K562 (cell line): Measurements from ENCODE around the gene HELT.

ENCODE experiments used
- NFXL1 ChIP-seq: fragments of 450-650 bp; formaldehyde crosslinking; IDR thresholded peaks from 2 replicates; pipeline ENCODE4 v1.4.0; 2021; ENCODE audit warnings: mild to moderate bottlenecking
- POLR2AphosphoS5 ChIP-seq: IDR thresholded peaks from 2 replicates; pipeline ENCODE4 v1.6.1; 2011; ENCODE audit warnings: mild to moderate bottlenecking, low read depth, low read length, moderate library complexity; ENCODE audit not compliant: control insufficient read depth, insufficient read depth
- ZNF354B ChIP-seq: fragments of 250-450 bp; sonication (Bioruptor Pico); IDR thresholded peaks from 2 replicates; pipeline ENCODE4 v1.4.0; 2020
- TF ChIP-seq, protein P1 (sequence below), 3 experiments: fragments of 200-800 bp in 1 of 3; sonication (Bioruptor generic) in 1 of 3; sonication (generic) in 1 of 3; formaldehyde crosslinking in 1 of 3; IDR thresholded peaks; 2 replicates each; pipeline versions ENCODE4 v1.6.1 to v1.8.0; 2016 to 2022; ENCODE audit warnings: mild to moderate bottlenecking in 2 of 3, missing compliant biosample characterization in 2 of 3, missing genetic modification characterization in 2 of 3, missing genetic modification reagents in 1 of 3
- TF ChIP-seq, protein P2 (sequence below): sonication (generic); formaldehyde crosslinking; IDR thresholded peaks from 2 replicates; pipeline ENCODE4 v1.8.0; 2023; ENCODE audit warnings: mild to moderate bottlenecking, missing genetic modification reagents
- TF ChIP-seq, protein P3 (sequence below), 3 experiments: IDR thresholded peaks in 2 of 3; conservative IDR thresholded peaks in 1 of 3; 2 replicates each; pipeline ENCODE4 v1.5.1; 2011 to 2012; ENCODE audit warnings: low read length in 3 of 3, mild to moderate bottlenecking in 3 of 3, control low read depth in 2 of 3, improper control_type of control experiment in 1 of 3, inconsistent platforms in 1 of 3, low read depth in 1 of 3, mixed read lengths in 1 of 3, moderate library complexity in 1 of 3; ENCODE audit not compliant: insufficient read depth in 2 of 3

DNA sequence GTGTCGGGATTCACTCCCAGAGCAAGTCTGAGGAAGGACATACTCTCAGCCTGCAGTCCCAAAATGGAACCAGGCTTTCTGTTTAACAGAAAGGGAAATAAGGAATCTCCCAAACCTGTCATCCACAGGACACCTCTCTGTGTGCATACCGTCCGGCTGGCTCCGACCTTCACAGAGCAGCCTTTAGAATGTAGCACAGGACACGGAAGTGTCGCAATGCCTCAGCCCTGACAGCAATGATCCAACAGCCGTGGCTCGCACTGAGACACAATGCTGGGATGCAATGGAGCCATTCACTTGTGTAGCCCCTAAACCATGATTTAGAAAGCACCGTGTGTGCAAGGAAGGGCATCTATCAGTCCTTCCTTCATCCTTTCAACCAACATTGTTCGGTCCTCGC, 15.5 kb upstream of the HELT start:
- TF ChIP-seq POLR2AphosphoS5 = no peak
- TF ChIP-seq, protein P1, sequence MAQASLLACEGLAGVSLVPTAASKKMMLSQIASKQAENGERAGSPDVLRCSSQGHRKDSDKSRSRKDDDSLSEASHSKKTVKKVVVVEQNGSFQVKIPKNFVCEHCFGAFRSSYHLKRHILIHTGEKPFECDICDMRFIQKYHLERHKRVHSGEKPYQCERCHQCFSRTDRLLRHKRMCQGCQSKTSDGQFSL (CRISPR knock-in tag; IDR thresholded peaks at IDR 0.05) = no peak
- TF ChIP-seq, protein P1 (tag; IDR thresholded peaks at IDR 0.05) = no peak
- TF ChIP-seq, protein P2, sequence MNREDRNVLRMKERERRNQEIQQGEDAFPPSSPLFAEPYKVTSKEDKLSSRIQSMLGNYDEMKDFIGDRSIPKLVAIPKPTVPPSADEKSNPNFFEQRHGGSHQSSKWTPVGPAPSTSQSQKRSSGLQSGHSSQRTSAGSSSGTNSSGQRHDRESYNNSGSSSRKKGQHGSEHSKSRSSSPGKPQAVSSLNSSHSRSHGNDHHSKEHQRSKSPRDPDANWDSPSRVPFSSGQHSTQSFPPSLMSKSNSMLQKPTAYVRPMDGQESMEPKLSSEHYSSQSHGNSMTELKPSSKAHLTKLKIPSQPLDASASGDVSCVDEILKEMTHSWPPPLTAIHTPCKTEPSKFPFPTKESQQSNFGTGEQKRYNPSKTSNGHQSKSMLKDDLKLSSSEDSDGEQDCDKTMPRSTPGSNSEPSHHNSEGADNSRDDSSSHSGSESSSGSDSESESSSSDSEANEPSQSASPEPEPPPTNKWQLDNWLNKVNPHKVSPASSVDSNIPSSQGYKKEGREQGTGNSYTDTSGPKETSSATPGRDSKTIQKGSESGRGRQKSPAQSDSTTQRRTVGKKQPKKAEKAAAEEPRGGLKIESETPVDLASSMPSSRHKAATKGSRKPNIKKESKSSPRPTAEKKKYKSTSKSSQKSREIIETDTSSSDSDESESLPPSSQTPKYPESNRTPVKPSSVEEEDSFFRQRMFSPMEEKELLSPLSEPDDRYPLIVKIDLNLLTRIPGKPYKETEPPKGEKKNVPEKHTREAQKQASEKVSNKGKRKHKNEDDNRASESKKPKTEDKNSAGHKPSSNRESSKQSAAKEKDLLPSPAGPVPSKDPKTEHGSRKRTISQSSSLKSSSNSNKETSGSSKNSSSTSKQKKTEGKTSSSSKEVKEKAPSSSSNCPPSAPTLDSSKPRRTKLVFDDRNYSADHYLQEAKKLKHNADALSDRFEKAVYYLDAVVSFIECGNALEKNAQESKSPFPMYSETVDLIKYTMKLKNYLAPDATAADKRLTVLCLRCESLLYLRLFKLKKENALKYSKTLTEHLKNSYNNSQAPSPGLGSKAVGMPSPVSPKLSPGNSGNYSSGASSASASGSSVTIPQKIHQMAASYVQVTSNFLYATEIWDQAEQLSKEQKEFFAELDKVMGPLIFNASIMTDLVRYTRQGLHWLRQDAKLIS = no peak
- TF ChIP-seq, protein P3, sequence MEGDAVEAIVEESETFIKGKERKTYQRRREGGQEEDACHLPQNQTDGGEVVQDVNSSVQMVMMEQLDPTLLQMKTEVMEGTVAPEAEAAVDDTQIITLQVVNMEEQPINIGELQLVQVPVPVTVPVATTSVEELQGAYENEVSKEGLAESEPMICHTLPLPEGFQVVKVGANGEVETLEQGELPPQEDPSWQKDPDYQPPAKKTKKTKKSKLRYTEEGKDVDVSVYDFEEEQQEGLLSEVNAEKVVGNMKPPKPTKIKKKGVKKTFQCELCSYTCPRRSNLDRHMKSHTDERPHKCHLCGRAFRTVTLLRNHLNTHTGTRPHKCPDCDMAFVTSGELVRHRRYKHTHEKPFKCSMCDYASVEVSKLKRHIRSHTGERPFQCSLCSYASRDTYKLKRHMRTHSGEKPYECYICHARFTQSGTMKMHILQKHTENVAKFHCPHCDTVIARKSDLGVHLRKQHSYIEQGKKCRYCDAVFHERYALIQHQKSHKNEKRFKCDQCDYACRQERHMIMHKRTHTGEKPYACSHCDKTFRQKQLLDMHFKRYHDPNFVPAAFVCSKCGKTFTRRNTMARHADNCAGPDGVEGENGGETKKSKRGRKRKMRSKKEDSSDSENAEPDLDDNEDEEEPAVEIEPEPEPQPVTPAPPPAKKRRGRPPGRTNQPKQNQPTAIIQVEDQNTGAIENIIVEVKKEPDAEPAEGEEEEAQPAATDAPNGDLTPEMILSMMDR (IDR thresholded peaks at IDR 0.05 in 2 of 3, conservative IDR thresholded peaks at IDR 0.05 in 1 of 3; ENCODE audit: insufficient read depth in 2 of 3, low read depth in 1 of 3, low read length in 3 of 3) = no peak
- TF ChIP-seq ZNF354B (CRISPR knock-in tag) = no peak
- TF ChIP-seq NFXL1 (CRISPR knock-in tag) = no peak
